ENCODE data around the gene SMIM5. TPM values are rescaled to one million over a fixed set of nuclear protein-coding genes. Genes with fewer than 3 reads are reported as not detected.

The SMIM5 gene
- total RNA-seq, 4 donors from 2014 or later = 0.66 to 1.9 TPM; not detected in 2

GRCh38 chr17:75666959-75667790 lies 33.9 kb downstream of the SMIM5 start, which contains the start of the genes RECQL5 and SAP30BP:
RECQL5 (minus strand) TSS chr17:75667154; CDS start chr17:75666557, 597 bp downstream.
SAP30BP (plus strand) TSS chr17:75667338; CDS start chr17:75667373, 35 bp downstream.
- TF ChIP-seq CTCF (IDR thresholded peaks at IDR 0.05; ENCODE audit: low read depth) = no peak

GRCh38 chr17:75667825-75668224 lies 34.6 kb downstream of the SMIM5 start:
- no peak for TF ChIP-seq CTCF (IDR thresholded peaks at IDR 0.05; ENCODE audit: low read depth)

GRCh38 chr17:75668489-75668888 lies 35.3 kb downstream of the SMIM5 start:
- no peak for TF ChIP-seq CTCF (IDR thresholded peaks at IDR 0.05; ENCODE audit: low read depth)

- TF ChIP-seq CTCF (IDR thresholded peaks at IDR 0.05; ENCODE audit: low read depth) = no peak
These were observed 37.6 kb downstream of the SMIM5 start for GRCh38 chr17:75670868-75671267.

GRCh38 chr17:75672011-75672410 lies 38.8 kb downstream of the SMIM5 start:
- no peak for TF ChIP-seq CTCF (IDR thresholded peaks at IDR 0.05; ENCODE audit: low read depth)

- TF ChIP-seq CTCF (IDR thresholded peaks at IDR 0.05; ENCODE audit: low read depth) = no peak
These were observed 40.3 kb downstream of the SMIM5 start for GRCh38 chr17:75673487-75673886.

GRCh38 chr17:75676461-75676860 lies 43.2 kb downstream of the SMIM5 start:
- TF ChIP-seq CTCF (IDR thresholded peaks at IDR 0.05; ENCODE audit: low read depth) = no peak

Data from subcutaneous adipose tissue (tissue), 4 donors.